ENCODE data around the gene GNAO1. TPM values are rescaled to one million over a fixed set of nuclear protein-coding genes. Genes with fewer than 3 reads are reported as not detected.
A peak's percentile ranks its signal among the peaks of the same experiment; 100 is the strongest.

GNAO1 gene
- total and polyA plus RNA-seq, 2 of the 13 experiments (the other 11 are each of a cell fraction or from before 2014, with no cell fraction given) = not detected

GRCh38 chr16:56357765-56358322 is 166.6 kb downstream of the GNAO1 start (continued):
- TF ChIP-seq PHF5A (CRISPR knock-in tag; IDR thresholded peaks at IDR 0.05; ENCODE audit: low read depth, unreplicated experiment) (no peak), CEBPB (IDR thresholded peaks at IDR 0.05; ENCODE audit: borderline replicate concordance, low read depth, low read length) (peak; percentile 34; the same call in 1 of the 2 replicates), SP140L (CRISPR knock-in tag; IDR thresholded peaks at IDR 0.05; ENCODE audit: borderline replicate concordance) (no peak), TGIF2 (CRISPR knock-in tag; IDR thresholded peaks at IDR 0.05) (0 out of 2 replicates have a peak, but pooled peaks have one; percentile 55), ZNF335 (CRISPR knock-in tag; IDR thresholded peaks at IDR 0.05) (no peak), SALL2 (CRISPR knock-in tag; IDR thresholded peaks at IDR 0.05) (no peak; the same call in 1 of the 2 replicates), POGK (CRISPR knock-in tag; conservative IDR thresholded peaks at IDR 0.05) (no peak), ZSCAN9 (CRISPR knock-in tag; IDR thresholded peaks at IDR 0.05; ENCODE audit: borderline replicate concordance) (no peak), DDIT3 (CRISPR knock-in tag; IDR thresholded peaks at IDR 0.05) (no peak), ZNF597 (CRISPR knock-in tag; IDR thresholded peaks at IDR 0.05) (no peak), HOMEZ (CRISPR knock-in tag; IDR thresholded peaks at IDR 0.05; ENCODE audit: low read depth) (no peak), ZNF788 (CRISPR knock-in tag; IDR thresholded peaks at IDR 0.05; ENCODE audit: borderline replicate concordance) (peak; percentile 51; the same call in 1 of the 2 replicates), ZNF75D (CRISPR knock-in tag; IDR thresholded peaks at IDR 0.05; ENCODE audit: borderline replicate concordance) (no peak), HDAC6 (IDR thresholded peaks at IDR 0.05; ENCODE audit: low read depth, low read length) (no peak), ZNF414 (CRISPR knock-in tag; IDR thresholded peaks at IDR 0.05) (0 out of 2 replicates have a peak, but pooled peaks have one; percentile 36), ZNF18 (CRISPR knock-in tag; IDR thresholded peaks at IDR 0.05; ENCODE audit: insufficient replicate concordance) (no peak), SNAPC5 (CRISPR knock-in tag; IDR thresholded peaks at IDR 0.05; ENCODE audit: borderline replicate concordance) (no peak), ZNF766 (CRISPR knock-in tag; IDR thresholded peaks at IDR 0.05; ENCODE audit: borderline replicate concordance) (no peak), GMEB1 (CRISPR knock-in tag; IDR thresholded peaks at IDR 0.05; ENCODE audit: borderline replicate concordance) (no peak; the same call in 1 of the 2 replicates), ZNF382 (CRISPR knock-in tag; IDR thresholded peaks at IDR 0.05; ENCODE audit: borderline replicate concordance) (no peak)

Measured in HepG2 (cell line).